Measurements from ENCODE around the gene ALKBH8. TPM values are rescaled to one million over a fixed set of nuclear protein-coding genes. Genes with fewer than 3 reads are reported as not detected.

ALKBH8 gene
- total RNA-seq, 1 donor from 2014 or later: 7.2 TPM

GRCh38 chr11:107592231-107592590 is 26.7 kb upstream of the ALKBH8 start:
- TF ChIP-seq CTCF (IDR thresholded peaks at IDR 0.05; ENCODE audit: unreplicated experiment): no peak
- H3K9me3 Mint-ChIP-seq: no peaks in the 10 kb centered on the region
- peak overlapping the region; percentile 79 for H3K4me3 Mint-ChIP-seq
- no peak for DNase-seq (ENCODE audit: low spot score in 2 of 2, unreplicated experiment in 2 of 2)
- peaks cover 93% of the 10 kb centered on the region for H3K27me3 Mint-ChIP-seq (ENCODE audit: low read depth)
- H3K4me1 Mint-ChIP-seq: peaks cover 21% of the 10 kb centered on the region
- H3K27ac Mint-ChIP-seq: no peak overlapping the region
- H3K36me3 Mint-ChIP-seq: no peaks in the 10 kb centered on the region

- Mint-ChIP-seq H3K36me3 (no peaks in the 10 kb centered on the region), H3K27ac (no peak overlapping the region), H3K27me3 (ENCODE audit: low read depth) (peaks cover 93% of the 10 kb centered on the region), H3K4me3 (peak overlapping the region; percentile 79), H3K9me3 (no peaks in the 10 kb centered on the region), H3K4me1 (peaks cover 21% of the 10 kb centered on the region)
- DNase-seq (ENCODE audit: low spot score in 2 of 2, unreplicated experiment in 2 of 2): peak in 1 of 2 experiments; percentile 63
- no peak for TF ChIP-seq CTCF (IDR thresholded peaks at IDR 0.05; ENCODE audit: unreplicated experiment)
Observed at GRCh38 chr11:107591378-107592230, 26.1 kb upstream of the ALKBH8 start.

GRCh38 chr11:107590460-107591377 is 25.2 kb upstream of the ALKBH8 start, which contains the start of gene ELMOD1:
Gene ELMOD1 (plus strand): TSS chr11:107591147. CDS start chr11:107618190, 27,043 bp downstream.
- DNase-seq (ENCODE audit: low spot score in 2 of 2, unreplicated experiment in 2 of 2): peak; percentile 40 to 72
- Mint-ChIP-seq H3K36me3 (no peaks in the 10 kb centered on the region), H3K4me1 (peaks cover 21% of the 10 kb centered on the region), H3K27ac (no peak within 1 kb of the TSS), H3K4me3 (peak within 1 kb of the TSS; percentile 79), H3K27me3 (ENCODE audit: low read depth) (peaks cover 94% of the 10 kb centered on the region), H3K9me3 (no peaks in the 10 kb centered on the region)
- no peak for TF ChIP-seq CTCF (IDR thresholded peaks at IDR 0.05; ENCODE audit: unreplicated experiment)

GRCh38 chr11:107587306-107587979 is 21.9 kb upstream of the ALKBH8 start:
- peaks cover 21% of the 10 kb centered on the region for H3K4me1 Mint-ChIP-seq
- no peak overlapping the region for H3K27ac Mint-ChIP-seq
- no peak overlapping the region for H3K4me3 Mint-ChIP-seq
- peaks cover 74% of the 10 kb centered on the region for H3K27me3 Mint-ChIP-seq (ENCODE audit: low read depth)
- H3K36me3 Mint-ChIP-seq: no peaks in the 10 kb centered on the region
- no peak for DNase-seq (ENCODE audit: low spot score in 2 of 2, unreplicated experiment in 2 of 2)
- TF ChIP-seq CTCF (IDR thresholded peaks at IDR 0.05; ENCODE audit: unreplicated experiment): no peak
- H3K9me3 Mint-ChIP-seq: no peaks in the 10 kb centered on the region

- no peak overlapping the region for H3K27ac Mint-ChIP-seq
- no peaks in the 10 kb centered on the region for H3K4me1 Mint-ChIP-seq
- peaks cover 39% of the 10 kb centered on the region for H3K27me3 Mint-ChIP-seq (ENCODE audit: low read depth)
- no peak overlapping the region for H3K4me3 Mint-ChIP-seq
- peaks cover 6% of the 10 kb centered on the region for H3K9me3 Mint-ChIP-seq
- DNase-seq (ENCODE audit: low spot score in 2 of 2, unreplicated experiment in 2 of 2): no peak
- no peaks in the 10 kb centered on the region for H3K36me3 Mint-ChIP-seq
- no peak for TF ChIP-seq CTCF (IDR thresholded peaks at IDR 0.05; ENCODE audit: unreplicated experiment)
Observed at GRCh38 chr11:107583629-107584195, 18.2 kb upstream of the ALKBH8 start.
